Measurements from ENCODE around the gene EPS8.

EPS8 gene

DNA sequence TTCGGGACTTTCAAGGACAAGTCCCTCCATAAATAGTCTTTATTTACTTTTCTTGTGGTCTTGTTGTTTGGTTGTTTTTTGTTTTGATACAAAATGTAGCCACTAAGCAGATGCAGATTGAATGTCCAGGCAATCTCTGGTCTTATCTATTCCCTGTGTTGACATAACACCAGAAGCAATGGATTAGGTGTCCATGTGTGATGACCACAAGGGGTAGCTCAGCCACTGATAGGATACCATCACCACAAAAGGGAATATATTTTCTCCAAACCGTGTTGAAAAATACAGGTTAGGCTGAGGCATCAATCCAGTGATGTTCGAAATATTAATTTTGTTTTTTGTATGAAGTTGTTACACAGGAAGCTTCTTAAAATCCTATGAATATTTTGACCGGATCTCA lies 196.3 kb downstream of the EPS8 start:
- Histone ChIP-seq H3K79me2 (ENCODE audit: insufficient read depth, low read length) (no peaks in the 10 kb centered on the region), H3K36me3 (ENCODE audit: insufficient read depth, low read length) (no peaks in the 10 kb centered on the region), H3K4me2 (ENCODE audit: low read length) (no peak overlapping the region), H3K4me3 (ENCODE audit: low read depth, low read length, poor library complexity, severe bottlenecking) (no peak overlapping the region), H3K9me2 (ENCODE audit: low read depth, low read length) (no peaks in the 10 kb centered on the region), H3K27me3 (ENCODE audit: insufficient read depth, low read length) (no peaks in the 10 kb centered on the region), H2AFZ (ENCODE audit: low read length) (no peak overlapping the region), H3K27ac (ENCODE audit: low read depth, low read length, poor library complexity, severe bottlenecking) (no peak overlapping the region), H3F3A (ENCODE audit: insufficient read depth, low read length) (no peaks in the 10 kb centered on the region), H3K9ac (ENCODE audit: low read length) (no peak overlapping the region), H3K9me3 (ENCODE audit: low read length) (no peaks in the 10 kb centered on the region), H3K4me1 (ENCODE audit: insufficient read depth, low read length, severe bottlenecking) (no peaks in the 10 kb centered on the region), H4K20me1 (ENCODE audit: insufficient read depth, low read length) (no peaks in the 10 kb centered on the region)
- TF ChIP-seq CTCF (IDR thresholded peaks at IDR 0.05; ENCODE audit: low read length) (no peak), EZH2 (IDR thresholded peaks at IDR 0.05; ENCODE audit: borderline replicate concordance, low read length) (no peak)

- H3K79me2 ChIP-seq (ENCODE audit: insufficient read depth, low read length), result no peaks in the 10 kb centered on the region
- H3K4me3 ChIP-seq (ENCODE audit: low read depth, low read length, poor library complexity, severe bottlenecking), result no peak overlapping the region
- no peaks in the 10 kb centered on the region for H3K4me1 ChIP-seq (ENCODE audit: insufficient read depth, low read length, severe bottlenecking)
- TF ChIP-seq CTCF (IDR thresholded peaks at IDR 0.05; ENCODE audit: low read length), result no peak
- no peak for TF ChIP-seq EZH2 (IDR thresholded peaks at IDR 0.05; ENCODE audit: borderline replicate concordance, low read length)
- H3K27ac ChIP-seq (ENCODE audit: low read depth, low read length, poor library complexity, severe bottlenecking), result no peak overlapping the region
- no peak overlapping the region for H3K4me2 ChIP-seq (ENCODE audit: low read length)
- H3K9me3 ChIP-seq (ENCODE audit: low read length), result no peaks in the 10 kb centered on the region
- H3K9me2 ChIP-seq (ENCODE audit: low read depth, low read length), result no peaks in the 10 kb centered on the region
- H3K36me3 ChIP-seq (ENCODE audit: insufficient read depth, low read length), result no peaks in the 10 kb centered on the region
- H2AFZ ChIP-seq (ENCODE audit: low read length), result no peak overlapping the region
- H3K27me3 ChIP-seq (ENCODE audit: insufficient read depth, low read length), result no peaks in the 10 kb centered on the region
- H3K9ac ChIP-seq (ENCODE audit: low read length), result no peak overlapping the region
- H4K20me1 ChIP-seq (ENCODE audit: insufficient read depth, low read length), result no peaks in the 10 kb centered on the region
- no peaks in the 10 kb centered on the region for H3F3A ChIP-seq (ENCODE audit: insufficient read depth, low read length)
Observed at GRCh38 chr12:15591811-15592210, 197.4 kb downstream of the EPS8 start.

DNA sequence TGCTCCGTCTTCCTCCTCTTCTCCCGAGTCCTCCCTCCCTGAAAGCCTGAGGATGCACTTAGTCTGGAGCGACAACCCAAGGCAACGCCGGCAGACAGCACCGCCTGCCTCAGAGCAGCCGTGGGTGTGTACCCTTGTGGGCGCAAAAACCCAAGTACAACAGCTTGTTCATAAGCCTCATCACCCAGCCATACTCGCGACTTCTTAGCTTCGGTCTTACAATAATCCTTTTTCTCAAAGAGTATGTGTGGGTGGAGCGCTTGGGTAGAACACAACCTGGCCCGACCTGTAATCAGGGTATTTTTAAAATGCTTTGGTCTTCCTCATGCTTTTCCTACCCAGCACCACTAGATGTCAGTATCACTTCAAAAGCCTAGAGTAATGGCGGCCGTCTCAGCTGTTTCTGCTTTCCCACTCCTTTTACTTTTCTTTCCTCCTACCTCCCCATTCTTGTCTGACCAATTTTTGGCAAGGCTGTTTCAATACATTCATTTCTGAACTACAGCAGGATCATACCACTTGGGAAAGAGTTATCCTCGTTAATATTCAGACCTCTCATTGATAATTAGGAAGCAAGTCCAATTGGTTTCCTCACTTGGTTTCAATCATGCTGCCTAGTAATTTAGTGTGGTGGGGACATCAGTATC lies 198.9 kb downstream of the EPS8 start:
- Histone ChIP-seq H3K4me1 (ENCODE audit: insufficient read depth, low read length, severe bottlenecking) (no peaks in the 10 kb centered on the region), H3K27ac (ENCODE audit: low read depth, low read length, poor library complexity, severe bottlenecking) (no peak overlapping the region), H3K9me2 (ENCODE audit: low read depth, low read length) (no peaks in the 10 kb centered on the region), H3K36me3 (ENCODE audit: insufficient read depth, low read length) (no peaks in the 10 kb centered on the region), H4K20me1 (ENCODE audit: insufficient read depth, low read length) (no peaks in the 10 kb centered on the region), H3K4me2 (ENCODE audit: low read length) (peak overlapping the region; percentile 24; the same call in 1 of the 2 replicates), H3K79me2 (ENCODE audit: insufficient read depth, low read length) (no peaks in the 10 kb centered on the region), H3K4me3 (ENCODE audit: low read depth, low read length, poor library complexity, severe bottlenecking) (no peak overlapping the region), H3K9me3 (ENCODE audit: low read length) (no peaks in the 10 kb centered on the region), H3F3A (ENCODE audit: insufficient read depth, low read length) (no peaks in the 10 kb centered on the region), H3K27me3 (ENCODE audit: insufficient read depth, low read length) (no peaks in the 10 kb centered on the region), H3K9ac (ENCODE audit: low read length) (no peak overlapping the region), H2AFZ (ENCODE audit: low read length) (peak overlapping the region; percentile 47)
- no peak for TF ChIP-seq EZH2 (IDR thresholded peaks at IDR 0.05; ENCODE audit: borderline replicate concordance, low read length)
- peak; percentile 89 for TF ChIP-seq CTCF (IDR thresholded peaks at IDR 0.05; ENCODE audit: low read length)

Data from OCI-LY1 (cell line).